Activated CD4-positive, alpha-beta T cell treated with anti-CD3 and anti-CD28 coated beads for 1 hour (primary cell): Measurements from ENCODE around the gene SORCS2.

Experiments
- DNase-seq: peaks from one replicate; pipeline ENCODE4 v3.0.0-alpha.2; 2020

SORCS2 gene

GRCh38 chr4:7342223-7343080 lies 150.1 kb downstream of the SORCS2 start:
- DNase-seq, result no peak

- no peak for DNase-seq
Observed at GRCh38 chr4:7343081-7343655, 150.8 kb downstream of the SORCS2 start.

- DNase-seq, result no peak
Observed at GRCh38 chr4:7343950-7344349, 151.6 kb downstream of the SORCS2 start.

- no peak for DNase-seq
Observed at GRCh38 chr4:7344636-7345155, 152.4 kb downstream of the SORCS2 start.

- DNase-seq, result no peak
Observed at GRCh38 chr4:7347981-7348380, 155.6 kb downstream of the SORCS2 start.

GRCh38 chr4:7348946-7349900 lies 156.9 kb downstream of the SORCS2 start:
- no peak for DNase-seq

- no peak for DNase-seq
Observed at GRCh38 chr4:7350396-7350795, 158.1 kb downstream of the SORCS2 start.

- no peak for DNase-seq
Observed at GRCh38 chr4:7351014-7351413, 158.7 kb downstream of the SORCS2 start.

GRCh38 chr4:7352486-7352885 lies 160.1 kb downstream of the SORCS2 start:
- no peak for DNase-seq

- DNase-seq, result no peak
Observed at GRCh38 chr4:7353046-7353790, 160.9 kb downstream of the SORCS2 start.

GRCh38 chr4:7353846-7354610 lies 161.7 kb downstream of the SORCS2 start:
- DNase-seq, result no peak

GRCh38 chr4:7354927-7355326 lies 162.6 kb downstream of the SORCS2 start:
- no peak for DNase-seq

- DNase-seq, result no peak
Observed at GRCh38 chr4:7355795-7356194, 163.5 kb downstream of the SORCS2 start.

GRCh38 chr4:7356667-7357310 lies 164.5 kb downstream of the SORCS2 start:
- DNase-seq, result no peak

GRCh38 chr4:7357323-7357722 lies 165.0 kb downstream of the SORCS2 start:
- no peak for DNase-seq

- no peak for DNase-seq
Observed at GRCh38 chr4:7358100-7358735, 165.9 kb downstream of the SORCS2 start.

- no peak for DNase-seq
Observed at GRCh38 chr4:7359400-7360062, 167.2 kb downstream of the SORCS2 start.

GRCh38 chr4:7360806-7361205 lies 168.5 kb downstream of the SORCS2 start:
- no peak for DNase-seq

GRCh38 chr4:7361280-7361895 lies 169.1 kb downstream of the SORCS2 start:
- no peak for DNase-seq

GRCh38 chr4:7362341-7362740 lies 170.0 kb downstream of the SORCS2 start:
- no peak for DNase-seq
